SK-N-SH (cell line): ENCODE measurements around the gene HOXA10.

Experiments
- CTCF ChIP-seq: fragments of 200-600 bp; sonication (generic); IDR thresholded peaks from 2 replicates; pipeline ENCODE4 v1.6.1; 2017; ENCODE audit warnings: antibody characterized with exemption, mild to moderate bottlenecking, moderate library complexity
- EZH2phosphoT487 ChIP-seq: fragments of 200-600 bp; sonication (generic); IDR thresholded peaks from 2 replicates; pipeline ENCODE4 v1.6.1; 2017; ENCODE audit warnings: low read depth, mixed run types, mild to moderate bottlenecking, antibody characterized with exemption, moderate library complexity, borderline replicate concordance
- FOXM1 ChIP-seq: IDR thresholded peaks from 2 replicates; pipeline ENCODE4 v1.4.0; 2012; ENCODE audit warnings: low read depth, mild to moderate bottlenecking
- JUND ChIP-seq: IDR thresholded peaks from 2 replicates; pipeline ENCODE4 v1.4.0; 2012
- NFIC ChIP-seq: IDR thresholded peaks from 2 replicates; pipeline ENCODE4 v1.4.0; 2012; ENCODE audit warnings: borderline replicate concordance
- RCOR1 ChIP-seq: fragments of 150-350 bp; IDR thresholded peaks from 2 replicates; pipeline ENCODE4 v1.6.1; 2017; ENCODE audit warnings: antibody characterized with exemption, low read length
- RFX5 ChIP-seq: IDR thresholded peaks from 2 replicates; pipeline ENCODE4 v1.6.1; 2012; ENCODE audit warnings: mild to moderate bottlenecking, improper control_type of control experiment, low read length
- SIN3A ChIP-seq: IDR thresholded peaks from 2 replicates; pipeline ENCODE4 v1.6.1; 2012; ENCODE audit warnings: low read depth, mild to moderate bottlenecking, low read length, moderate library complexity, borderline replicate concordance
- SMC3 ChIP-seq: IDR thresholded peaks from 2 replicates; pipeline ENCODE4 v1.6.1; 2012; ENCODE audit warnings: low read depth, low read length, improper control_type of control experiment
- USF1 ChIP-seq: IDR thresholded peaks from 2 replicates; pipeline ENCODE4 v1.4.0; 2012; ENCODE audit warnings: low read depth, borderline replicate concordance
- YY1 ChIP-seq: IDR thresholded peaks from 2 replicates; pipeline ENCODE4 v1.4.0; 2012; ENCODE audit warnings: low read depth, mild to moderate bottlenecking
- TF ChIP-seq, protein P1 (sequence below): IDR thresholded peaks from 2 replicates; pipeline ENCODE4 v1.6.1; 2012; ENCODE audit warnings: mild to moderate bottlenecking, low read depth, low read length, moderate library complexity
- TF ChIP-seq, protein P2 (sequence below): IDR thresholded peaks from 2 replicates; pipeline ENCODE4 v1.4.0; 2012; ENCODE audit warnings: low read depth

- TF ChIP-seq EZH2phosphoT487 (no peak; the same call in 1 of the 2 replicates), SMC3 (no peak), USF1 (no peak), CTCF (no peak), SIN3A (no peak), JUND (no peak), YY1 (no peak), RFX5 (no peak), NFIC (no peak), RCOR1 (no peak), FOXM1 (no peak)
- TF ChIP-seq, protein P1, sequence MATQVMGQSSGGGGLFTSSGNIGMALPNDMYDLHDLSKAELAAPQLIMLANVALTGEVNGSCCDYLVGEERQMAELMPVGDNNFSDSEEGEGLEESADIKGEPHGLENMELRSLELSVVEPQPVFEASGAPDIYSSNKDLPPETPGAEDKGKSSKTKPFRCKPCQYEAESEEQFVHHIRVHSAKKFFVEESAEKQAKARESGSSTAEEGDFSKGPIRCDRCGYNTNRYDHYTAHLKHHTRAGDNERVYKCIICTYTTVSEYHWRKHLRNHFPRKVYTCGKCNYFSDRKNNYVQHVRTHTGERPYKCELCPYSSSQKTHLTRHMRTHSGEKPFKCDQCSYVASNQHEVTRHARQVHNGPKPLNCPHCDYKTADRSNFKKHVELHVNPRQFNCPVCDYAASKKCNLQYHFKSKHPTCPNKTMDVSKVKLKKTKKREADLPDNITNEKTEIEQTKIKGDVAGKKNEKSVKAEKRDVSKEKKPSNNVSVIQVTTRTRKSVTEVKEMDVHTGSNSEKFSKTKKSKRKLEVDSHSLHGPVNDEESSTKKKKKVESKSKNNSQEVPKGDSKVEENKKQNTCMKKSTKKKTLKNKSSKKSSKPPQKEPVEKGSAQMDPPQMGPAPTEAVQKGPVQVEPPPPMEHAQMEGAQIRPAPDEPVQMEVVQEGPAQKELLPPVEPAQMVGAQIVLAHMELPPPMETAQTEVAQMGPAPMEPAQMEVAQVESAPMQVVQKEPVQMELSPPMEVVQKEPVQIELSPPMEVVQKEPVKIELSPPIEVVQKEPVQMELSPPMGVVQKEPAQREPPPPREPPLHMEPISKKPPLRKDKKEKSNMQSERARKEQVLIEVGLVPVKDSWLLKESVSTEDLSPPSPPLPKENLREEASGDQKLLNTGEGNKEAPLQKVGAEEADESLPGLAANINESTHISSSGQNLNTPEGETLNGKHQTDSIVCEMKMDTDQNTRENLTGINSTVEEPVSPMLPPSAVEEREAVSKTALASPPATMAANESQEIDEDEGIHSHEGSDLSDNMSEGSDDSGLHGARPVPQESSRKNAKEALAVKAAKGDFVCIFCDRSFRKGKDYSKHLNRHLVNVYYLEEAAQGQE = no peak
- TF ChIP-seq, protein P2, sequence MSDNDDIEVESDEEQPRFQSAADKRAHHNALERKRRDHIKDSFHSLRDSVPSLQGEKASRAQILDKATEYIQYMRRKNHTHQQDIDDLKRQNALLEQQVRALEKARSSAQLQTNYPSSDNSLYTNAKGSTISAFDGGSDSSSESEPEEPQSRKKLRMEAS = no peak
Measured at GRCh38 chr7:27202018-27202861, 28.1 kb upstream of the HOXA10 start.
